HG03457 (cell line): ENCODE measurements around the gene P4HB.
"Not testable (repeated sequence)": the region's sequence is repeated elsewhere in the genome, so short reads cannot be mapped to it uniquely, and the experiment has no call there.

Experiments
- ATAC-seq: cut with Tn5 transposase; IDR thresholded peaks from one replicate; pipeline ENCODE4 v1.9.1; 2021; ENCODE audit warnings: moderate number of reproducible peaks; ENCODE audit not compliant: unreplicated experiment

P4HB gene

GRCh38 chr17:81849457-81849856 is 10.9 kb downstream of the P4HB start:
- no peak for ATAC-seq

GRCh38 chr17:81846743-81847689 is 13.3 kb downstream of the P4HB start:
- no peak for ATAC-seq

GRCh38 chr17:81845881-81846742 is 14.2 kb downstream of the P4HB start:
- ATAC-seq: no peak

- no peak for ATAC-seq
These were observed 15.0 kb downstream of the P4HB start for GRCh38 chr17:81845361-81845760.

GRCh38 chr17:81844887-81845286 is 15.4 kb downstream of the P4HB start:
- ATAC-seq: no peak

GRCh38 chr17:81844327-81844851 is 15.9 kb downstream of the P4HB start:
- ATAC-seq: no peak

GRCh38 chr17:81843713-81844326 is 16.5 kb downstream of the P4HB start:
- ATAC-seq: no peak

GRCh38 chr17:81842725-81843504 is 17.4 kb downstream of the P4HB start:
- ATAC-seq: no peak

GRCh38 chr17:81842378-81842724 is 18.0 kb downstream of the P4HB start:
- no peak for ATAC-seq

- ATAC-seq: no peak
These were observed 18.5 kb downstream of the P4HB start for GRCh38 chr17:81841866-81842265.

GRCh38 chr17:81840826-81841778 is 19.2 kb downstream of the P4HB start:
- no peak for ATAC-seq

GRCh38 chr17:81840059-81840458 is 20.3 kb downstream of the P4HB start:
- not testable (repeated sequence) for ATAC-seq

- no peak for ATAC-seq
These were observed 21.0 kb downstream of the P4HB start for GRCh38 chr17:81839301-81839700.

GRCh38 chr17:81838753-81839255 is 21.5 kb downstream of the P4HB start:
- ATAC-seq: no peak

GRCh38 chr17:81837641-81838040 is 22.7 kb downstream of the P4HB start:
- no peak for ATAC-seq

GRCh38 chr17:81834831-81835267 is 25.5 kb downstream of the P4HB start, which contains the start of gene PPP1R27:
Gene PPP1R27 (minus strand): TSS chr17:81835050. CDS start chr17:81834953, 97 bp downstream.
- ATAC-seq: no peak

GRCh38 chr17:81833921-81834830 is 26.2 kb downstream of the P4HB start:
- no peak for ATAC-seq
